Uterus (tissue), 2 donors: ENCODE data around the gene RNF144A.

ENCODE experiments used
- POLR2A ChIP-seq, 2 donors: fragments of 450-650 bp; IDR thresholded peaks; one replicate each; pipeline ENCODE4 v1.6.1; 2016; ENCODE audit warnings: antibody characterized with exemption in 2 of 2, mild to moderate bottlenecking in 1 of 2, moderate library complexity in 1 of 2
- TF ChIP-seq, protein P1 (sequence below), 4 experiments: fragments of 200-600 bp in 2 of 4; fragments of 450-650 bp in 2 of 4; sonication (generic) in 2 of 4; IDR thresholded peaks; one replicate each; pipeline ENCODE4 v1.5.1; 2016 to 2019; ENCODE audit warnings: antibody characterized with exemption in 4 of 4, mild to moderate bottlenecking in 2 of 4, moderate library complexity in 1 of 4

DNA sequence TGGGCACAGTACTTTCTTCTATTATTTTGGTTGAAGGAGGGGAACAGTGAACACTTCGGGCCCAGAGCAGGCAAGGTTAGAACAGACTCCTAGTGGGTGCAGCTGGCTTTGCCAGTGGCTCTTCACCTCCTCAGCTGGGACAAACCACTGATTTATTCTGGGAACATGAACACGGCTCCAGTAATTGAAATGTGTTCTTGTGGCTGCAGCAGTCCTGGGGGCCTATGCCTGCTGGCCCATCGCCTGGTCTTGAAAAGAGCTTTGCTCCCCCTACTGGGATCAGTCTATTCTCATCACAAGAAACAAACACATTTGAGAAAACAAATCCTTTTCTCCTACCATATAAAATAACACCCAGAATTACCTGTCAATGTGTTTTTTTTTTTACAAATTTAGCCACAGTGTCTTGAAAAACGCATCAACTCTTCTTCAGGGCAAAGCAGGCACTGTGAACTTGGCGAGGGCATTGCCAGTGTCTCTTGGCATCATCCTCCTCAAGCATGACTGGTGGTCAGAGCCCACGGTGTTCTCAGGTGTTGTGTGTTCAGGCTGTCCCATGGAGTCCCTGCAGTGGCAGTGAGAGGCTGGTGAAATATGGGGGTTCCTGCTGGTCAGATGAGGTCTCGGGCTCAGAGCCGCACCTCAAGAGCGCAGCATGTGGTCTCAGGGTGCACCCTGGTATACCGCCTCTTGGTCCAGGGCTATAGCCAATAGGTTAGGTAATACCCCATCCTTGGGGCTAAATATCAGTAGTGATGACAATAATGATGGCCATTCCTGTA is 51.3 kb downstream of the RNF144A start:
- TF ChIP-seq, protein P1, sequence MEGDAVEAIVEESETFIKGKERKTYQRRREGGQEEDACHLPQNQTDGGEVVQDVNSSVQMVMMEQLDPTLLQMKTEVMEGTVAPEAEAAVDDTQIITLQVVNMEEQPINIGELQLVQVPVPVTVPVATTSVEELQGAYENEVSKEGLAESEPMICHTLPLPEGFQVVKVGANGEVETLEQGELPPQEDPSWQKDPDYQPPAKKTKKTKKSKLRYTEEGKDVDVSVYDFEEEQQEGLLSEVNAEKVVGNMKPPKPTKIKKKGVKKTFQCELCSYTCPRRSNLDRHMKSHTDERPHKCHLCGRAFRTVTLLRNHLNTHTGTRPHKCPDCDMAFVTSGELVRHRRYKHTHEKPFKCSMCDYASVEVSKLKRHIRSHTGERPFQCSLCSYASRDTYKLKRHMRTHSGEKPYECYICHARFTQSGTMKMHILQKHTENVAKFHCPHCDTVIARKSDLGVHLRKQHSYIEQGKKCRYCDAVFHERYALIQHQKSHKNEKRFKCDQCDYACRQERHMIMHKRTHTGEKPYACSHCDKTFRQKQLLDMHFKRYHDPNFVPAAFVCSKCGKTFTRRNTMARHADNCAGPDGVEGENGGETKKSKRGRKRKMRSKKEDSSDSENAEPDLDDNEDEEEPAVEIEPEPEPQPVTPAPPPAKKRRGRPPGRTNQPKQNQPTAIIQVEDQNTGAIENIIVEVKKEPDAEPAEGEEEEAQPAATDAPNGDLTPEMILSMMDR (IDR thresholded peaks at IDR 0.05): no peak
- TF ChIP-seq POLR2A (IDR thresholded peaks at IDR 0.05): no peak
